NCI-H2227 (cell line): ENCODE data around the gene ODF4.
A peak's percentile ranks its signal among the peaks of the same experiment; 100 is the strongest.
"Not testable (repeated sequence)": the region's sequence is repeated elsewhere in the genome, so short reads cannot be mapped to it uniquely, and the experiment has no call there.

Source experiments
- DNase-seq: peaks from one replicate; lab custom pipeline; 2025; ENCODE audit not compliant: unreplicated experiment; lab: John Stamatoyannopoulos, UW

The ODF4 gene

DNA sequence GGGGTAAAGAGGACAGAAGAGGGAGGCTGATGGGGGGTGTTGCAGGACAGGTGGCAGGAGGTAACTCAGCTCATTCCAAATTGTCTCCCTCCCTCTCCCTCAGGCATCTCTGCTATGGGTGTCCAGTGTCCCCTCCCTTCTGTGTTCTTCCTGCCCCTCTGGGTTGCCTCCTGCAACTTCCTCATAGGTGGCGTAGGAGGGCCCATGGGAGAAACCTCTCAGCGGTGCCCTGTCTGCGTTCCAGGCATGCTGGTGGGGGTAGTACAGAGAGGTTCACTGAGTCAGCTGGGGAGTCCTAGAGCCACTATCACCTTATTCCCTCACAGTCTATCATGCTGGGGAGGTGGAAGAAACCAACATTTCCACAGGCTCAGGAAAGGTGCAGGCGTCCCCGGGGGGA, 14.7 kb upstream of the ODF4 start:
- DNase-seq = no peak

DNA sequence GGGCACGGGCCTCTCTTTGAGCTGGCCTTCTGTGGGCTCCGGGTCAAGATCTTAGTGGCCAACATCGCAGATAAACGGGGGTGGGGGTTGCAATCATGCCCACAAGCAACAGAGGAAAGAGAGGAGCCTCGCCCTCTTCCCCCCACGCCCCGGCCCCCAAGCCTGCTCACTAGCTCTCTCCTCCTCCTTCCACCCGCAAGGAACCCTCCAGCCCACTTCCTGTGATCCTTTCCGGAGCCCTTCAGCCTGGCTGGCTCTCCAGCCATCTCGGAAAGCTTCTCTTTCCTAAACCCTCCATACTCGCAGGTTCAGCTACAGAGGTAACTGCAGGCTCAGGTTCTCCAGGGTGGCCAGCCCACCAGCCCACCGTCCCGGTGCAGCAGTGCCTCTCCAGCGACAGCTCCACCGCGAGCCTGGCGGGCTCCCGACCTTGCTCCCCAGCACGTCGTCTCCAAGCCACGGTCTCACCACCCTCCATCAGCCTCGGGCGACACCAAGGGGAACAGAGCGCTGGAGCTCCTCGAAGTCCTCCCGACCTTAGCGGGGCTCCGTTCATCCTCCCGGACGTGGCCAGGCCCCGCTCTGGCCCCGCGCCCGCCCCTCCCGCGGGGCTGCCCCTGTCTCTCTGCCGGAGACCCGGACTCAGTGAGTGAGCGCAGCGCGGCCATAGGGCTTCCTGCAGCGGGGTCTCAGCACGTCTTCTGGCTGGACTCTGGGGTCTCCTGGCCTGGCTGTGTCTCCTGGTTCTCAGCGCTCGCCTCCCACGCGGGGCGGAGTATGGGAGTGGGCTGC, 12.9 kb upstream of the ODF4 start:
- peak; percentile 37 for DNase-seq

DNA sequence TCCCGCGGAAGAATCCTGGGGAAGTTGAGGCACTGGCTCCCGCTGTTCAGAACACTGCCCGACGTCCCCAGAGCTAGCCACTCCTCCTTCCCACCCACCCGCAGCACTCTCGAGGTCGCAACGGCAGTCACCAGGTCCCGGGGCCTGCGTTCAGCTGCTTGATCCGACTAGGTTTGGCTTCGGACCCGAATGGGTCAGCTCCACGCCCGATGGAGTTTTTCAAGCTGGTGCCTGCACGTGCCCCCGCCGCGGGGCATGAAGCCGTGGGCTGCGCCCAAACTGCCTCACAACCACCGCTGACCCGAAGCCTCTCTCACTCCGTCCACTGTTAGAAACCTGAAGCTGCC, 12.4 kb upstream of the ODF4 start:
- DNase-seq = no peak

DNA sequence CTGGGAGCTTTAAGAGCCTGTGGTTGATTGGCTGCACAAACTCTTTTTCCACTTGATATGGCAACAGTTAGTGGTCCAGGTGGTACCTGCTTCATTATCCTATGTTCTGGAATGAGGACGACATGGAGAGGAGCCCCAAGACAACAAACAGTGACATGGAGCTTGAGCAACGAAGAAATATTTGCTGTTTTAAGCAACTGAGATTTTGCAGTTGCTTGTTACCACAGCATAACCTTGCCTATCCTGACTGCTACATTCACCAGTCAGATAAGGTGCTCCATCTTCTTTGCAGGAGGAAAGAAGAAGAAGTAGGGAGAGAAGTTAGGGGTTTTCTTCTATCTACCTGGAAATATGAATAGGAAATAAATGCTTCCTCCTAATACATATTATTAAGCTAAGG, 7.5 kb upstream of the ODF4 start:
- DNase-seq = no peak

GRCh38 chr17:8332688-8333087, 7.0 kb upstream of the ODF4 start:
- no peak for DNase-seq

- no peak for DNase-seq
These were observed 6.4 kb upstream of the ODF4 start for GRCh38 chr17:8333281-8333680.

DNA sequence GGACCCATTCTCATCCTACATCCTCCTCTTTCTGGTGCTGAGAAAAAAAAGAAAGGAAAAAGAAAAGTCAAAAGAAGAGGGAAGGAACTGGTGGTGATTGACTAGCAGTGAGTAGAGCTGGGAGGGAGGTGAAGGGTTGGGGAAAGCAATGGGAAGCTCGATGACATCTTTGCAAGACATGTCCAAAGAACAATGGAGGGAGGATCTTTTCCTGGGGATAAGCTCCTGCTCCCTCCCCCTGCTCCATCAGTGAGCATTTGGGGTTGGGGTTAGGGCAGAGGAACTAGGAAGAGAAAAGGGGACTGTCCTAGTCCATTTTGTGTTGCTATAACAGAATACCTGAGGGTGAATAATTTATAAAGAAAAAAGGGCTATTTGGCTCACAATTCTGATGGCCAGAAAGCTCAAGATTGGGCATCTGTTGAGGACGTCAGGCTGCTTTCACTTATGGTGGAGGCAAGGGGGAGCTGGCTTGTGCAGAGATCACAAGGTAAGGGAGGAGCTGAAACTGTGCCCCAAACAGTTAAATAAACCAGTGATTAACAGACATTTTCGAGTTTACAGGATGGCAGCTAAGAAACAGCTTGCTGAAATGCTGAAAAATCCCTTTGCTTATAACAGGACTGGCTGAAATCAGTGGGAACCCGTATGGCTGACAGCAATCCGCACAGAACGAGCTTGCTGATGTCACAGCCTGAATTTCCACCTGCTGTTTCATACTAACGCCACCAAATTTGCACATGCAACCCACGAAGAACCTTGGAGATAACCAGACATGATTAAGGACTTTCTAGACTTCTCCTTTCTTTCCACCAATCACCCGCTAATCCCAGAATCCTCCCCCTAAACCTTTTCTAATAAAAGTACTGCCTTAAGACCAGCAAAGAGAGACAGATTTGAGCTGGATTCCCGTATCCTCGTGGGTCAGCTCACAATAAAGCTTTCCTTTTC, 1.6 kb upstream of the ODF4 start:
- DNase-seq = peak; percentile 12

DNA sequence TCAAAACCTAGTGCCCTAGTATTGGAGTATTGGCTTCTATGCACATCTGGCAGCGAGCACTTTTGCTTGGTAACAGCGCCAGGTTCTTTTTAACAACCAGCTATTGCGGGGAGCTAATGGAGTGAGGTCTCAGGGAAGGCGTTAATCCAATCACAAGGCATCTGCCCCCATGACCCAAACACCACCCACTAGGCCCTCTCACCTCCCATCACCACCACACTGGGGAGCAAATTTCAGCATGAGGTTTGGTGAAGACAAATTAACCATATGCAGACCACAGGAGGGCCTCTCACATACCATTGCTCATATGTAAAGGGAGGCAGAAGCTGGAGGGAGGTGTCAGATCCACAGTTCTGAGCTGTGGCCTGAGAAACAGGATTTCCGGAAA, 893 bp upstream of the ODF4 start:
- DNase-seq = no peak

DNA sequence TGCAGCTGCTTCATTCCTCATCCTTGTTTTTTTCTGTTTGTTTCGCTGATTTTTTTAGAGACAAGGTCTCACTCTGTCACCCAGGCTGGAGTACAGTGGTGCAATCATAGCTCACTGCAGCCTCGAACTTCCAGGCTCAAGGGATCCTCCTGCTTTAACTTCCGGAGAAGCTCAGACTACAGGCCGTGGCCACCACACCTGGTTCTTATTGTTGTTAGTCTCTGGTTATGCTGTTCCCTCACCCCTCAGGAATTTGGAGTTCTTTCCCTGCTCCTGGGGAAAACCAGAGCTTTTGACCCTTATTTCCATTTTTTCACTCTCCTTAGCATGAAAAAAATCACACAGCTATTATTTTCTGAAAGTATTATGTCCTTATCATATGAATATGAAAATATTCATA, 1.8 kb downstream of the ODF4 start:
- DNase-seq = no peak

DNA sequence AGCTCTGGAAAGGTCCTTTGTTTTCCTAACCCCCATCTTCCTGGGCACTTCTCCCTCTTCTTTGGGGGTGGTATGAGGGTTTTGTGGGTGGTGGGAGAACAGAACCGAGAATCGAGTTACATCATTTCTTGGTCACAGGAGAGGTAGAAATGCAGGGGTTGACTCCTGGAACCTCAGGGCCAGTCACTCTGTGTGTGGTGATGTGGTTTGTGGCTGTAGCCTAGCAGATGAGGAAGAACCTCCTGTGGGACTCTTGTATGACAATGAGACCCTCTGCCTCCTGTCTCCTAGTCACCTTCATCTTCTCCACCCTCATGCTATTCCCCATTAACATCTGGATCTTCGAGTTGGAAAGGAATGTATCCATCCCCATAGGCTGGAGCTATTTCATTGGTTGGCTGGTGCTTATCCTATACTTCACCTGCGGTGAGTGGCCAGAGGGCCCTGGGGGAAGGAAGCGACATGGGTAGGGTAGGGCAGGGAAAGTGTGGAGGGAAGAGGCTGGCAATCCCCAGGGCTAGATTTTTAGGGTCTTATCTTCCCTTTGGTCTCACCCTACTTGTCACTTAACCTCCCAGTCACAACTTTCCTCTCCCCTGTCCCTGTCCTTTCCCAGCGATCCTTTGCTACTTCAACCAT, 5.5 kb downstream of the ODF4 start:
- DNase-seq = no peak

DNA sequence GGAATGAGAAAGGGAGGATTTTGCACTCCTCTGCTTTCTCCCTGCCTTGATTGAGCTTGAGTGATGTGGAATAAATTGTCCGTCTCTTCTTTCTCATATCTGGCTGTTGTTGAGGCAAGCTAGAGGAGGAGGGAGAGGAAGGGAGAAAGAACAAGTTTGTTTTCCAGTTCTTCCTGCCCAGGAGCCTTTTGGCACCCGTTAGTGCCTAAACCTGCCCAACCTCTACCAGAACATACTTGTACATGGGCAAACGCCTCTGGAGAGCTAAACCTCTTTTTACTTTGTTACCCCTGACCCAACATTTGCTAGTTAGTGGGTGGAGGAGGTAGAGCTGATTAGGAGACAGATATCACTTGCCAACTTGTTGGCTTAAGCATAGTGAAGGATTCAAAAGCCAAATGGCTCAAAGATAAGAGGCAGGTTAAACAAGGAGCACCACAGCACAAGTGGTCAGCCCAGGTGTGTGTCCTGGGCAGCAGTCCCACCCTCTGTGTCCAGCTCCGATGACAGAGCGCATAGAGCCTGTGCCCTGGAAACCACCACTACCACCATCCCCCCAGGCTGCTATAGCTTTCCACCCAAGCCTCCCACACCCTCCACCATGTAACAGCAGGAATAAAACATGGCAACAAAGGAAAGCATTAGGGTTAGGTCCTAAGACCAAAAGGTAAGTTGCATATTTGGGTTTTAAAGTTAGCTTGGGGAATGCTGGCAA, 6.5 kb downstream of the ODF4 start:
- DNase-seq = no peak

GRCh38 chr17:8347001-8347400, 7.4 kb downstream of the ODF4 start:
- DNase-seq = not testable (repeated sequence)

DNA sequence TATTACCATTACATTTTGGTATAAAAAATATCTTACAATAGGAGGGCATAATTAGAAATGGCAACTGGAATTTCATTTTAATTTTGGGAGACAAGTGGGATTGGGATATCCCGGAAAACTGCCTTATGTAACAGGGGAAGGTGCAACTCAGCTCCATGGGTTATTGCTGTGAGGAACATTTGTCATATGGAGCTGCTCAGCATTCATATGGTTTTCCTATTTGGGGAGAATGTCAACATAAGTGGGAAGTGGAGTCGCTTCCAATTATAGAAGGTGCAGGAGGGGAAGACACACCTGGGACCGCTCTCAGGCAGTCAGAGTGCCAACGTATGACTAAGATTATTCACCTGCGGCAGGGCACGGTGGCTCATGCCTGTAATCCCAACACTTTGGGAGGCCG, 10.7 kb downstream of the ODF4 start:
- DNase-seq = no peak

DNA sequence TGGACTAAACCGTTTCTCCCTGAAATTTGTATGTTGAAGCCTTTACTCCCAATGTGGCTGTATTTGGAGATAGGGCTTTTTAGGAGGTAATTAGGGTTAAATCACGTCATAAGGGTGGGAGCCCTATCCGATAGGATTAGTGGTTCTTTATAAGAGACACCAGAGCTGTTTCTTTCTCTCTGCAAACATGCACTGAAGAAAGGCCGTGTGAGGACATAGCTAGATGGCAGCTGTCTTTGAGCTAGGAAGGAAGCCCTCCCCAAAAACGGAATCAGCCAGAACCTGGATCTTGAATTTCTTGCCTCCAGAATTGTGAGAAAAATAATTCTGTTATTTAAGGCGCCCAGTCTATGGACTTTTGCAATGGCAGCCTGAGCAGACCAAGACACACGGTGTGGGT, 14.1 kb downstream of the ODF4 start:
- no peak for DNase-seq

DNA sequence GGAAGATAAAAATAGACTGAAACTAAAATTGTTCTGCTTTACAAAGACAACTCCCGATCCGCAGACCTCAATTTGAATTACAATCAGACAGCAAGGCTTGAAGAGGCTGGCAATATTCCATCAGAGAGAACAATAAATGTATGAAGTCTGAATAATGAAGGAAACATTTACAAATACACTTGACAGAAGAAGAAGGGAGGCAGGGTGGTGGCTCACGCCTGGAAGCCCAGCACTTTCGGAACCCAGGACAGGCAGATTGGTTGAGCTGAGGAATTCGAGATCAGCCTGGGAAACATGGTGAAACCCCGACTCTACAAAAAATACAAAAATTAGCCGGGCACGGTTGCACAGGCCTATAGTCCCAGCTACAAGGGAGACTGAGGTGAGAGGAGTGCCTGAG, 14.6 kb downstream of the ODF4 start:
- DNase-seq = no peak

DNA sequence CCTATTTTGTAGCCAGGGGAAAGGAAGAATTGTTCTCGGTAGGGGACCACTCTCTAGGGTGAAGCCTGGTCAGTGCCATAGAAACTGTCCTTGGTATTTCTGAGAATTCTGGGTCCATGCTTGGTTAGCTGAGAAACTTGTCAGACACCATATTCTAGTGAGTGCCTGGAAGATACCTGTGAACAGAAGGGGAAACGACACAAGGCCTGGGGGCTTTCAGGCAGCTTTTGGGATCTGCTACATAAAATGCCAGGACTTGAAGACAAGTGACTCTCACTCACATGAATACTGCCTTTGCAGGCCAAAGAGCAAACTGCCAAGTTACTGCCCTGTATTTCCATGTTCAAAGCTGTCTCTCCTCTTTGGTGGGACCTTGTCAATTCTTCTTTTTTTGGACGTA, 18.3 kb downstream of the ODF4 start:
- no peak for DNase-seq

GRCh38 chr17:8359769-8360168, 20.1 kb downstream of the ODF4 start:
- DNase-seq = no peak

GRCh38 chr17:8360260-8360659, 20.6 kb downstream of the ODF4 start:
- no peak for DNase-seq

- no peak for DNase-seq
These were observed 21.1 kb downstream of the ODF4 start for GRCh38 chr17:8360751-8361150.

DNA sequence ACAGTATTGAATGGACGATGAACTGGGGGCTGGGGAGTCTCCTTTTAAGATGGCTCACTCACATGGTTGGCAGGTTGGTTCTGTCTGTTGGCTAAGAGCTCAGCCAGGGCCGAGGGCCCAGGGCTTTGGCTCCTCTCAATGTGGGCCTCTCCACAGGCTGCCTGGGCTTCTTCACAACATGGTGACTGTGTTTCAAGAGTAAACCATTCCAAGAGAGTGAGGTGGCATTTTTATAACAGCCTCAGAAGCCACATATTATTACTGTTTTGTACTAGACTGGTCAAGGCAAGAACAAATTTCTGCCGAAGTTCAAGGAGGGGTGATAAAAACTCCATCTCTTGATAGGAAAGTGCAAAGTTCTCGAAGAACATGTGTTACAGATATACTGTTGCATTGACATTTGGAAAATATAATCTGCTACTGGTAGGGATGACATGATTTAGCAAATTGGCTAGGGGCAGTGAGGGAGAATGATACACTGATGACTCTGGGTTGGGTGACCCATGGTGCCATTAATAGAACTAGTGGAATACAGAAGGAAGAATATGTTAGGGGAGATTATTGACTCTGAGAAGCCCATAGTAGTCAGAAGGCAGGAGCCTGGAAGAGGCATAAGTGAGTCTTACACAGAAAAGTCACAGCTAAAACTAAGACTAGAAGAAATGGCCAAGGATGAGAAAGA, 23.2 kb downstream of the ODF4 start:
- DNase-seq = no peak

DNA sequence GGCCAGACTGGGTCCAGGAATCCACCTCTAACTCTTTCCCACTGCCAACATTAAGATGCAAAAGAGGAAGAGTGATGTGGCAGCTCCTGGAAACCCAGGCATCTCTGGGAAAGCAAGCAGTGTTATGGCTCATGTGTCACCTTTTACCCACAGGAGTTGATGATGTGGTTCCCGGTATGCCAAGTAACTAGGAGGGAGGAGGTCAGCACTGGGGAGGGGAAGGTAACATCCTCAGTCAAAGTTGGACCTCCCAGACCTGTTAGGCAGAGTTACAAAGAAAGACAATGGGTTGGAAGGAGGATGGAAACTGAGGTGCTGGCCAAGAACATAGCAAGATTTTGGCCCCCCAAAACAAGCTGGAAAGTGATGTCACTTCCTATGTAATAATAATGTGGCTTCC, 25.5 kb downstream of the ODF4 start:
- no peak for DNase-seq
